Neural progenitor cell (in vitro differentiated cells): Measurements from ENCODE around the gene EPS8.

Experiments used
- CTCF ChIP-seq: fragments of 200-600 bp; sonication (generic); IDR thresholded peaks from 2 replicates; pipeline ENCODE4 v1.5.1; 2017; ENCODE audit warnings: antibody characterized with exemption, mild to moderate bottlenecking
- EZH2 ChIP-seq: fragments of 200-600 bp; sonication (generic); IDR thresholded peaks from 2 replicates; pipeline ENCODE4 v1.6.1; 2017; ENCODE audit warnings: antibody characterized with exemption, mild to moderate bottlenecking, moderate library complexity
- EZH2phosphoT487 ChIP-seq: fragments of 200-600 bp; sonication (generic); IDR thresholded peaks from 2 replicates; pipeline ENCODE4 v1.6.1; 2017; ENCODE audit warnings: antibody characterized with exemption

- no peak for TF ChIP-seq EZH2phosphoT487
- no peak for TF ChIP-seq CTCF
- TF ChIP-seq EZH2 = no peak
These were observed 168.2 kb downstream of the EPS8 start for GRCh38 chr12:15620741-15621539.
